Measurements from ENCODE around the gene AMPD2. TPM values are rescaled to one million over a fixed set of nuclear protein-coding genes. Genes with fewer than 3 reads are reported as not detected.
A peak's percentile ranks its signal among the peaks of the same experiment; 100 is the strongest.

AMPD2 gene
- polyA plus RNA-seq, 3 donors: 75.0 to 961 (median 117) TPM

GRCh38 chr1:109620401-109620791, 759 bp downstream of the AMPD2 start:
- peaks cover 0 to 2% (median 0%) of the 10 kb centered on the region in 7 donors for H3K9me3 Mint-ChIP-seq
- H3K4me1 Mint-ChIP-seq: peaks cover 75% of the 10 kb centered on the region
- peaks cover 0 to 3% (median 2%) of the 10 kb centered on the region in 3 donors for H3K27me3 Mint-ChIP-seq (ENCODE audit: low read depth in 3 of 3)
- H3K4me3 Mint-ChIP-seq: peak overlapping the region; percentile 92 to 97
- peaks cover 62% of the 10 kb centered on the region for H3K79me2 ChIP-seq (ENCODE audit: insufficient read depth, low read length)
- DNase-seq: no peak
- peaks cover 46% of the 10 kb centered on the region for H4K20me1 ChIP-seq (ENCODE audit: insufficient read depth, low read length)
- peak overlapping the region; percentile 77 to 96 (median 96) for H3K4me3 ChIP-seq (replicated peaks in 1 of 3; ENCODE audit: low read depth in 2 of 3, low read length in 3 of 3)
- peaks cover 73 to 82% of the 10 kb centered on the region in 2 donors for H3K4me1 ChIP-seq (ENCODE audit: control insufficient read depth in 1 of 2, insufficient read depth in 2 of 2, low read length in 2 of 2)
- WGBS (ENCODE audit: insufficient coverage): 0% methylated on average over 3 of the region's 9 CpGs
- H3K36me3 ChIP-seq (replicated peaks in 1 of 2; ENCODE audit: control insufficient read depth in 1 of 2, insufficient read depth in 2 of 2, low read length in 2 of 2): peaks cover 1 to 4% of the 10 kb centered on the region in 2 donors
- no peaks in the 10 kb centered on the region for H3K27me3 ChIP-seq (ENCODE audit: control insufficient read depth in 2 of 2, insufficient read depth in 2 of 2, low read length in 2 of 2)
- H2AFZ ChIP-seq (ENCODE audit: insufficient read depth, low read depth, low read length, poor library complexity, severe bottlenecking): no peak overlapping the region
- H3K36me3 Mint-ChIP-seq: peaks cover 9 to 29% of the 10 kb centered on the region in 2 donors
- peak overlapping the region; percentile 99 to 100 (median 99) for H3K27ac Mint-ChIP-seq
- peak overlapping the region; percentile 97 for H3K4me2 ChIP-seq (replicated peaks; ENCODE audit: extremely low read depth, low read length, poor library complexity, severe bottlenecking)
- peak overlapping the region; percentile 98 for H3K9ac ChIP-seq (ENCODE audit: insufficient read depth, low read length, poor library complexity, severe bottlenecking)
- intact Hi-C loops (cut with micrococcal nuclease): loop anchor here (2.0 to 5.0 kb wide), 2 partner anchors 72 to 73 kb away; partner anchors contain the start of gene GNAI3 (in 2 of the 2)
- H3K9me3 ChIP-seq (replicated peaks in 1 of 2; ENCODE audit: control insufficient read depth in 1 of 2, insufficient read depth in 1 of 2, low read length in 2 of 2): no peaks in the 10 kb centered on the region
- no peak for TF ChIP-seq CTCF (IDR thresholded peaks at IDR 0.05)
- H3K27ac ChIP-seq (ENCODE audit: low read depth in 1 of 2, low read length in 2 of 2): peak overlapping the region; percentile 99

- Mint-ChIP-seq H3K27ac (peak overlapping the region; percentile 99 to 100 (median 99)), H3K4me3 (peak overlapping the region; percentile 92 to 97), H3K4me1 (peaks cover 71% of the 10 kb centered on the region), H3K36me3 (peaks cover 14 to 34% of the 10 kb centered on the region in 2 donors), H3K9me3 (peaks cover 0 to 2% (median 0%) of the 10 kb centered on the region in 7 donors), H3K27me3 (ENCODE audit: low read depth in 3 of 3) (peaks cover 0 to 3% (median 2%) of the 10 kb centered on the region in 3 donors)
- Histone ChIP-seq H3K36me3 (replicated peaks in 1 of 2; ENCODE audit: control insufficient read depth in 1 of 2, insufficient read depth in 2 of 2, low read length in 2 of 2) (peaks cover 5 to 9% of the 10 kb centered on the region in 2 donors), H4K20me1 (ENCODE audit: insufficient read depth, low read length) (peaks cover 51% of the 10 kb centered on the region), H3K4me3 (replicated peaks in 1 of 3; ENCODE audit: low read depth in 2 of 3, low read length in 3 of 3) (peak overlapping the region; percentile 77 to 96 (median 96)), H3K4me2 (replicated peaks; ENCODE audit: extremely low read depth, low read length, poor library complexity, severe bottlenecking) (peak overlapping the region; percentile 97), H2AFZ (ENCODE audit: insufficient read depth, low read depth, low read length, poor library complexity, severe bottlenecking) (no peak overlapping the region), H3K27me3 (ENCODE audit: control insufficient read depth in 2 of 2, insufficient read depth in 2 of 2, low read length in 2 of 2) (no peaks in the 10 kb centered on the region), H3K9me3 (replicated peaks in 1 of 2; ENCODE audit: control insufficient read depth in 1 of 2, insufficient read depth in 1 of 2, low read length in 2 of 2) (no peaks in the 10 kb centered on the region), H3K79me2 (ENCODE audit: insufficient read depth, low read length) (peaks cover 64% of the 10 kb centered on the region), H3K27ac (ENCODE audit: low read depth in 1 of 2, low read length in 2 of 2) (peak overlapping the region; percentile 99), H3K4me1 (ENCODE audit: control insufficient read depth in 1 of 2, insufficient read depth in 2 of 2, low read length in 2 of 2) (peaks cover 69 to 77% of the 10 kb centered on the region in 2 donors), H3K9ac (ENCODE audit: insufficient read depth, low read length, poor library complexity, severe bottlenecking) (peak overlapping the region; percentile 98)
- 0% methylated on average over 16 of the region's 18 CpGs for WGBS (ENCODE audit: insufficient coverage)
- no peak for TF ChIP-seq CTCF (IDR thresholded peaks at IDR 0.05)
- intact Hi-C loops (cut with micrococcal nuclease): loop anchor here (2.0 to 5.0 kb wide), 2 partner anchors 72 to 74 kb away; partner anchors contain the start of gene GNAI3 (in 2 of the 2)
- peak; percentile 96 to 99 (median 98) for DNase-seq
Observed at GRCh38 chr1:109620841-109621286, 1.2 kb downstream of the AMPD2 start.
